ENCODE data around the gene METTL1. TPM values are rescaled to one million over a fixed set of nuclear protein-coding genes. Genes with fewer than 3 reads are reported as not detected.

The METTL1 gene
- total and polyA plus RNA-seq, 4 donors, result 2.8 to 11.2 (median 7.1) TPM

GRCh38 chr12:57751788-57752667 is 19.9 kb downstream of the METTL1 start, which contains the start of gene CDK4:
CDK4 (minus strand) TSS chr12:57752310; CDS start chr12:57751717, 593 bp downstream.
- under 1% methylated on average over 58 of the region's 58 CpGs for WGBS
- peaks cover 4 to 17% (median 13%) of the 10 kb centered on the region in 4 donors for H3K36me3 ChIP-seq (ENCODE audit: control insufficient read depth in 4 of 4, insufficient read depth in 3 of 4, low read depth in 1 of 4, low read length in 3 of 4)
- H3K27ac ChIP-seq (ENCODE audit: low read depth in 1 of 2, low read length in 2 of 2), result peak within 1 kb of the TSS; percentile 69 to 83
- peak; percentile 96 for DNase-seq (ENCODE audit: low spot score)
- peak within 1 kb of the TSS; percentile 85 to 87 (median 85) for H3K4me3 ChIP-seq (ENCODE audit: low read depth in 1 of 3, low read length in 3 of 3)
- no peaks in the 10 kb centered on the region for H3K27me3 ChIP-seq (ENCODE audit: control insufficient read depth in 4 of 4, insufficient read depth in 4 of 4, low read length in 3 of 4)
- H3K9me3 ChIP-seq (ENCODE audit: control insufficient read depth in 4 of 4, low read length in 3 of 4), result no peaks in the 10 kb centered on the region
- H3K4me1 ChIP-seq (ENCODE audit: control insufficient read depth in 4 of 4, insufficient read depth in 4 of 4, low read length in 3 of 4), result peaks cover 6 to 35% (median 27%) of the 10 kb centered on the region in 4 donors
- TF ChIP-seq HNF4A (conservative IDR thresholded peaks at IDR 0.05) (peak; percentile 30 to 37), HNF4G (IDR thresholded peaks at IDR 0.05) (no peak), FOXA1 (IDR thresholded peaks at IDR 0.05) (peak; percentile 29), ZBTB33 (IDR thresholded peaks at IDR 0.05) (no peak), TAF1 (conservative IDR thresholded peaks at IDR 0.05) (peak; percentile 17), REST (IDR thresholded peaks at IDR 0.05) (peak; percentile 66), NR2F2 (IDR thresholded peaks at IDR 0.05) (no peak), CTCF (IDR thresholded peaks at IDR 0.05; ENCODE audit: low read depth, low read length, missing input control) (no peak), FOXA2 (IDR thresholded peaks at IDR 0.05) (peak; percentile 29), RAD21 (IDR thresholded peaks at IDR 0.05) (no peak), JUND (IDR thresholded peaks at IDR 0.05) (no peak), MAX (IDR thresholded peaks at IDR 0.05) (peak; percentile 92), SP1 (IDR thresholded peaks at IDR 0.05) (peak; percentile 81), EGR1 (IDR thresholded peaks at IDR 0.05; ENCODE audit: low read depth in 2 of 2) (peak; percentile 83 to 97), RXRA (IDR thresholded peaks at IDR 0.05) (peak; percentile 48 to 57), ATF3 (IDR thresholded peaks at IDR 0.05) (peak; percentile 22), GABPA (IDR thresholded peaks at IDR 0.05 in 1 of 2, conservative IDR thresholded peaks at IDR 0.05 in 1 of 2) (peak in 1 of 2 donors; percentile 88), YY1 (IDR thresholded peaks at IDR 0.05) (peak; percentile 53)
- H3K9ac ChIP-seq (ENCODE audit: low read depth in 1 of 2, low read length in 2 of 2), result peak within 1 kb of the TSS; percentile 74 to 83
